Hepatocyte (in vitro differentiated cells): ENCODE results near the gene NGEF.

Source experiments
- EZH2 ChIP-seq: fragments of 200-600 bp; sonication (generic); IDR thresholded peaks from 2 replicates; pipeline ENCODE4 v1.6.1; 2016; ENCODE audit warnings: antibody characterized with exemption, mild to moderate bottlenecking, borderline replicate concordance
- EZH2phosphoT487 ChIP-seq: fragments of 200-600 bp; sonication (generic); IDR thresholded peaks from one replicate; pipeline ENCODE4 v1.6.1; 2018; ENCODE audit warnings: antibody characterized with exemption, mild to moderate bottlenecking, low read depth, moderate library complexity; ENCODE audit not compliant: unreplicated experiment, severe bottlenecking
- TF ChIP-seq, protein P1 (sequence below): fragments of 200-600 bp; sonication (generic); IDR thresholded peaks from 2 replicates; pipeline ENCODE4 v1.5.1; 2016; ENCODE audit warnings: antibody characterized with exemption, mild to moderate bottlenecking; ENCODE audit not compliant: poor library complexity

DNA sequence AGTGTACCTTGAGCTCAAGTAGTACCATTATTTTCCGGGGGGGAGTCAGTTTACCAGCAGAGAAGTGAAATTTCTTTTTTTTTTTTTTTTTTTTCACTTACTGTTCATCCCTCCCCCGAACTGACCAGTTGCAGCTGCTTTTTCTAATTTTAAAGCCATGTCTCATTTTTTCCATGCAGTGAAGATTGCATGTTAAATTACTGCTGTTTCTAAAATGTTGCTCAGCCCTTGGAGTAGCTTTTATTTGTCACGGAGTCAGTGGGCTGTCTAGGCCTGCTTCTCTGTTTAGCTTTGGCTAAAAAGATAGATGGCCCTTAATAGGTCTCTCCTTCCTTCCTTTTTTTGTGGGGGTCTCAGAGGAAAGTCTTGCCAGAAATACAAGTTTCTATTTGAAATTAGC lies 70.2 kb downstream of the NGEF start:
- TF ChIP-seq, protein P1, sequence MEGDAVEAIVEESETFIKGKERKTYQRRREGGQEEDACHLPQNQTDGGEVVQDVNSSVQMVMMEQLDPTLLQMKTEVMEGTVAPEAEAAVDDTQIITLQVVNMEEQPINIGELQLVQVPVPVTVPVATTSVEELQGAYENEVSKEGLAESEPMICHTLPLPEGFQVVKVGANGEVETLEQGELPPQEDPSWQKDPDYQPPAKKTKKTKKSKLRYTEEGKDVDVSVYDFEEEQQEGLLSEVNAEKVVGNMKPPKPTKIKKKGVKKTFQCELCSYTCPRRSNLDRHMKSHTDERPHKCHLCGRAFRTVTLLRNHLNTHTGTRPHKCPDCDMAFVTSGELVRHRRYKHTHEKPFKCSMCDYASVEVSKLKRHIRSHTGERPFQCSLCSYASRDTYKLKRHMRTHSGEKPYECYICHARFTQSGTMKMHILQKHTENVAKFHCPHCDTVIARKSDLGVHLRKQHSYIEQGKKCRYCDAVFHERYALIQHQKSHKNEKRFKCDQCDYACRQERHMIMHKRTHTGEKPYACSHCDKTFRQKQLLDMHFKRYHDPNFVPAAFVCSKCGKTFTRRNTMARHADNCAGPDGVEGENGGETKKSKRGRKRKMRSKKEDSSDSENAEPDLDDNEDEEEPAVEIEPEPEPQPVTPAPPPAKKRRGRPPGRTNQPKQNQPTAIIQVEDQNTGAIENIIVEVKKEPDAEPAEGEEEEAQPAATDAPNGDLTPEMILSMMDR: no peak
- no peak for TF ChIP-seq EZH2phosphoT487
- TF ChIP-seq EZH2: no peak
